ENCODE data around the gene PRSS22. TPM values are rescaled to one million over a fixed set of nuclear protein-coding genes. Genes with fewer than 3 reads are reported as not detected.

The PRSS22 gene
- polyA plus RNA-seq, 1 experiment, result 0.11 TPM

- peaks cover 3% of the 10 kb centered on the region; the same call in 1 of the 2 replicates for H3K9me3 ChIP-seq (ENCODE audit: control insufficient read depth, insufficient read depth, low read length)
- peaks cover 36% of the 10 kb centered on the region for H3K27me3 ChIP-seq (ENCODE audit: control insufficient read depth, insufficient read depth, low read length)
- no peak for DNase-seq (ENCODE audit: low read depth, low spot score)
- TF ChIP-seq CTCF (IDR thresholded peaks at IDR 0.05; ENCODE audit: low read depth, low read length), result no peak
- H3K4me3 ChIP-seq (ENCODE audit: low read depth, low read length), result no peak overlapping the region
- no peak overlapping the region for H3K27ac ChIP-seq (ENCODE audit: low read depth, low read length)
- POLR2A ChIA-PET, result no interaction called here
- CTCF ChIA-PET, result interaction anchor here (1.1 to 1.2 kb wide), 2 partner anchors 17 to 105 kb away, joined by 4 read pairs; no protein-coding TSS in a partner anchor
These were observed 35.5 kb downstream of the PRSS22 start for GRCh38 chr16:2822496-2822895.

- POLR2A ChIA-PET, result no interaction called here
- DNase-seq (ENCODE audit: low read depth, low spot score), result no peak
- no peak for TF ChIP-seq CTCF (IDR thresholded peaks at IDR 0.05; ENCODE audit: low read depth, low read length)
- Histone ChIP-seq H3K27me3 (ENCODE audit: control insufficient read depth, insufficient read depth, low read length) (peaks cover 36% of the 10 kb centered on the region), H3K27ac (ENCODE audit: low read depth, low read length) (no peak overlapping the region), H3K9me3 (ENCODE audit: control insufficient read depth, insufficient read depth, low read length) (peaks cover 4% of the 10 kb centered on the region; the same call in 1 of the 2 replicates), H3K4me3 (ENCODE audit: low read depth, low read length) (no peak overlapping the region)
- CTCF ChIA-PET, result interaction anchor here (1.1 to 1.2 kb wide), 2 partner anchors 17 to 105 kb away, joined by 4 read pairs; no protein-coding TSS in a partner anchor
These were observed 35.8 kb downstream of the PRSS22 start for GRCh38 chr16:2822158-2822495.

- ChIA-PET CTCF (interaction anchor here (0.5 to 1.2 kb wide), 3 partner anchors 18 to 105 kb away, joined by 4 read pairs; no protein-coding TSS in a partner anchor), POLR2A (no interaction called here)
- no peak for TF ChIP-seq CTCF (IDR thresholded peaks at IDR 0.05; ENCODE audit: low read depth, low read length)
- Histone ChIP-seq H3K4me3 (ENCODE audit: low read depth, low read length) (no peak overlapping the region), H3K27ac (ENCODE audit: low read depth, low read length) (no peak overlapping the region), H3K27me3 (ENCODE audit: control insufficient read depth, insufficient read depth, low read length) (peaks cover 36% of the 10 kb centered on the region), H3K9me3 (ENCODE audit: control insufficient read depth, insufficient read depth, low read length) (peaks cover 4% of the 10 kb centered on the region; the same call in 1 of the 2 replicates)
- DNase-seq (ENCODE audit: low read depth, low spot score), result no peak
These were observed 36.3 kb downstream of the PRSS22 start for GRCh38 chr16:2821487-2822157.

- CTCF ChIA-PET, result interaction anchor here (0.5 kb wide), 1 partner anchor 54 kb away, joined by 4 read pairs; no protein-coding TSS in a partner anchor
- no peak for TF ChIP-seq CTCF (IDR thresholded peaks at IDR 0.05; ENCODE audit: low read depth, low read length)
- DNase-seq (ENCODE audit: low read depth, low spot score), result no peak
- no peak overlapping the region for H3K27ac ChIP-seq (ENCODE audit: low read depth, low read length)
- H3K27me3 ChIP-seq (ENCODE audit: control insufficient read depth, insufficient read depth, low read length), result peaks cover 36% of the 10 kb centered on the region
- peaks cover 4% of the 10 kb centered on the region; the same call in 1 of the 2 replicates for H3K9me3 ChIP-seq (ENCODE audit: control insufficient read depth, insufficient read depth, low read length)
- no peak overlapping the region for H3K4me3 ChIP-seq (ENCODE audit: low read depth, low read length)
- POLR2A ChIA-PET, result no interaction called here
These were observed 37.0 kb downstream of the PRSS22 start for GRCh38 chr16:2820836-2821486.
